KMS-11 (cell line): ENCODE measurements around the gene UBN1.

Experiments used
- H2AFZ ChIP-seq: fragments of 200-600 bp; sonication (generic); 2 replicates; pipeline ENCODE4 v1.6.1; 2016; ENCODE audit warnings: antibody characterized with exemption, mixed run types, low read depth
- H3K27ac ChIP-seq: fragments of 200-600 bp; sonication (generic); 2 replicates; pipeline ENCODE4 v1.6.1; 2016; ENCODE audit warnings: mild to moderate bottlenecking, mixed run types
- H3K27me3 ChIP-seq: fragments of 200-600 bp; sonication (generic); 2 replicates; pipeline ENCODE4 v1.6.1; 2017; ENCODE audit warnings: mild to moderate bottlenecking, low read depth, mixed run types, moderate library complexity; ENCODE audit not compliant: insufficient read depth
- H3K36me3 ChIP-seq: fragments of 200-600 bp; sonication (generic); 2 replicates; pipeline ENCODE4 v1.6.1; 2017; ENCODE audit warnings: mild to moderate bottlenecking, mixed run types; ENCODE audit not compliant: insufficient read depth
- H3K4me1 ChIP-seq: fragments of 200-600 bp; sonication (generic); 2 replicates; pipeline ENCODE4 v1.6.1; 2016; ENCODE audit warnings: mild to moderate bottlenecking, low read depth, mixed run types; ENCODE audit not compliant: poor library complexity, severe bottlenecking
- H3K4me2 ChIP-seq: fragments of 200-600 bp; sonication (generic); 2 replicates; pipeline ENCODE4 v1.7.0; 2016; ENCODE audit warnings: mild to moderate bottlenecking, mixed run types
- H3K4me3 ChIP-seq: fragments of 200-600 bp; sonication (generic); IDR thresholded peaks from 2 replicates; pipeline ENCODE4 v1.6.1; 2017; ENCODE audit warnings: low read depth, low read length, mixed read lengths; ENCODE audit not compliant: insufficient read depth
- H3K79me2 ChIP-seq: fragments of 200-600 bp; sonication (generic); 2 replicates; pipeline ENCODE4 v1.6.1; 2016; ENCODE audit warnings: low read depth, mixed run types; ENCODE audit not compliant: insufficient read depth
- H3K9ac ChIP-seq: fragments of 200-600 bp; sonication (generic); 2 replicates; pipeline ENCODE4 v1.6.1; 2016; ENCODE audit warnings: mild to moderate bottlenecking, mixed run types
- H4K20me1 ChIP-seq: fragments of 200-600 bp; sonication (generic); 2 replicates; pipeline ENCODE4 v1.6.1; 2016; ENCODE audit warnings: mild to moderate bottlenecking, mixed run types; ENCODE audit not compliant: insufficient read depth
- CTCF ChIP-seq: fragments of 200-600 bp; sonication (generic); conservative IDR thresholded peaks from 2 replicates; pipeline ENCODE4 v1.6.1; 2017; ENCODE audit warnings: low read depth, mild to moderate bottlenecking, antibody characterized with exemption, low read length, moderate library complexity, mixed read lengths

Gene UBN1

GRCh38 chr16:4910828-4911227, 63.5 kb downstream of the UBN1 start:
- H3K4me2 ChIP-seq, result no peak overlapping the region
- 0 out of 2 replicates have a peak, but pooled peaks cover under 1% of the 10 kb centered on the region for H3K27me3 ChIP-seq
- no peaks in the 10 kb centered on the region for H3K79me2 ChIP-seq
- H2AFZ ChIP-seq, result no peak overlapping the region
- no peak overlapping the region for H3K9ac ChIP-seq
- no peak for TF ChIP-seq CTCF
- no peak overlapping the region for H3K27ac ChIP-seq
- H4K20me1 ChIP-seq, result no peaks in the 10 kb centered on the region
- H3K4me1 ChIP-seq, result peaks cover 23% of the 10 kb centered on the region
- H3K4me3 ChIP-seq, result no peak overlapping the region
- no peaks in the 10 kb centered on the region for H3K36me3 ChIP-seq

GRCh38 chr16:4911970-4912386, 64.7 kb downstream of the UBN1 start:
- no peak overlapping the region for H3K4me3 ChIP-seq
- no peak overlapping the region for H2AFZ ChIP-seq
- no peak overlapping the region for H3K4me2 ChIP-seq
- no peak for TF ChIP-seq CTCF
- H4K20me1 ChIP-seq, result no peaks in the 10 kb centered on the region
- no peaks in the 10 kb centered on the region for H3K36me3 ChIP-seq
- H3K4me1 ChIP-seq, result peaks cover 23% of the 10 kb centered on the region
- H3K9ac ChIP-seq, result no peak overlapping the region
- H3K27ac ChIP-seq, result no peak overlapping the region
- no peaks in the 10 kb centered on the region for H3K27me3 ChIP-seq
- no peaks in the 10 kb centered on the region for H3K79me2 ChIP-seq

GRCh38 chr16:4913130-4913773, 66.0 kb downstream of the UBN1 start:
- no peaks in the 10 kb centered on the region for H3K79me2 ChIP-seq
- no peaks in the 10 kb centered on the region for H3K27me3 ChIP-seq
- no peaks in the 10 kb centered on the region for H3K36me3 ChIP-seq
- no peaks in the 10 kb centered on the region for H4K20me1 ChIP-seq
- no peak for TF ChIP-seq CTCF
- peak overlapping the region; percentile 89 for H3K27ac ChIP-seq
- H3K9ac ChIP-seq, result peak overlapping the region; percentile 34; the same call in 1 of the 2 replicates
- H3K4me2 ChIP-seq, result peak overlapping the region; percentile 83
- H3K4me3 ChIP-seq, result no peak overlapping the region
- H2AFZ ChIP-seq, result peak overlapping the region; percentile 87
- H3K4me1 ChIP-seq, result peaks cover 23% of the 10 kb centered on the region

- H3K4me3 ChIP-seq, result no peak overlapping the region
- H2AFZ ChIP-seq, result peak overlapping the region; percentile 87
- H3K4me2 ChIP-seq, result peak overlapping the region; percentile 83
- H3K27me3 ChIP-seq, result no peaks in the 10 kb centered on the region
- no peaks in the 10 kb centered on the region for H3K79me2 ChIP-seq
- no peak for TF ChIP-seq CTCF
- peak overlapping the region; percentile 34; the same call in 1 of the 2 replicates for H3K9ac ChIP-seq
- H3K4me1 ChIP-seq, result peaks cover 23% of the 10 kb centered on the region
- H4K20me1 ChIP-seq, result no peaks in the 10 kb centered on the region
- no peaks in the 10 kb centered on the region for H3K36me3 ChIP-seq
- peak overlapping the region; percentile 89 for H3K27ac ChIP-seq
These were observed 66.7 kb downstream of the UBN1 start for GRCh38 chr16:4913774-4914525.
